ENCODE data around the gene GRIP2.

GRIP2 gene

GRCh38 chr3:14494279-14494972, 45.7 kb downstream of the GRIP2 start:
- H3K27ac ChIP-seq (ENCODE audit: extremely low read depth, low read depth, low read length) = no peak overlapping the region
- POLR2A ChIA-PET = no interaction called here
- CTCF ChIA-PET = interaction anchor here (0.9 kb wide), 1 partner anchor 55 kb away, joined by 5 read pairs; no protein-coding TSS in a partner anchor
- TF ChIP-seq ZNF596 (tag by site-specific recombination; IDR thresholded peaks at IDR 0.05) (no peak), HOXC10 (CRISPR knock-in tag; IDR thresholded peaks at IDR 0.05) (no peak)
- no peak overlapping the region for H3K4me3 ChIP-seq (ENCODE audit: low read depth, low read length)
- no peaks in the 10 kb centered on the region for H3K9me3 ChIP-seq (ENCODE audit: control insufficient read depth, insufficient read depth, low read depth, low read length)
- peaks cover 0 to 2% of the 10 kb centered on the region in 2 experiments; a peak in 1 of 3 replicates for H3K36me3 ChIP-seq (ENCODE audit: control insufficient read depth in 2 of 2, insufficient read depth in 1 of 2, low read length in 2 of 2)
- no peaks in the 10 kb centered on the region for H3K4me1 ChIP-seq (ENCODE audit: control insufficient read depth, insufficient read depth, low read length)

- Histone ChIP-seq H3K36me3 (ENCODE audit: control insufficient read depth in 2 of 2, insufficient read depth in 1 of 2, low read length in 2 of 2) (peaks cover 0 to 4% of the 10 kb centered on the region in 2 experiments; a peak in 1 of 3 replicates), H3K4me1 (ENCODE audit: control insufficient read depth, insufficient read depth, low read length) (no peaks in the 10 kb centered on the region), H3K4me3 (ENCODE audit: low read depth, low read length) (no peak overlapping the region), H3K9me3 (ENCODE audit: control insufficient read depth, insufficient read depth, low read depth, low read length) (no peaks in the 10 kb centered on the region), H3K27ac (ENCODE audit: extremely low read depth, low read depth, low read length) (no peak overlapping the region)
- CTCF ChIA-PET = interaction anchor here (1.0 kb wide), 1 partner anchor 289 kb away, joined by 3 read pairs; no protein-coding TSS in a partner anchor
- POLR2A ChIA-PET = no interaction called here
- TF ChIP-seq ZBTB6 (tag by site-specific recombination; IDR thresholded peaks at IDR 0.05) = no peak
- no peak for TF ChIP-seq ZNF248 (tag by site-specific recombination; IDR thresholded peaks at IDR 0.05)
- no peak for TF ChIP-seq ZBTB17 (tag by site-specific recombination; IDR thresholded peaks at IDR 0.05)
Observed at GRCh38 chr3:14492948-14493881, 46.9 kb downstream of the GRIP2 start.

GRCh38 chr3:14491396-14492190, 48.5 kb downstream of the GRIP2 start:
- Histone ChIP-seq H3K27ac (ENCODE audit: extremely low read depth, low read depth, low read length) (no peak overlapping the region), H3K4me3 (ENCODE audit: low read depth, low read length) (no peak overlapping the region), H3K36me3 (ENCODE audit: control insufficient read depth in 2 of 2, insufficient read depth in 1 of 2, low read length in 2 of 2) (peaks cover 0 to 4% of the 10 kb centered on the region in 2 experiments; a peak in 1 of 3 replicates), H3K4me1 (ENCODE audit: control insufficient read depth, insufficient read depth, low read length) (no peaks in the 10 kb centered on the region), H3K9me3 (ENCODE audit: control insufficient read depth, insufficient read depth, low read depth, low read length) (no peaks in the 10 kb centered on the region)
- TF ChIP-seq ZNF768 (tag by site-specific recombination; IDR thresholded peaks at IDR 0.05) = peak; percentile 75
- no peak for TF ChIP-seq ZNF777 (tag by site-specific recombination; IDR thresholded peaks at IDR 0.05; ENCODE audit: borderline replicate concordance)
- POLR2A ChIA-PET = interaction anchor here (0.7 kb wide), 1 partner anchor 13 kb away, joined by 3 read pairs; no protein-coding TSS in a partner anchor
- CTCF ChIA-PET = interaction anchor here (1.0 to 1.5 kb wide), 2 partner anchors 162 to 285 kb away, joined by 3 to 6 read pairs; no protein-coding TSS in a partner anchor

- Histone ChIP-seq H3K27ac (ENCODE audit: extremely low read depth, low read depth, low read length) (no peak overlapping the region), H3K9me3 (ENCODE audit: control insufficient read depth, insufficient read depth, low read depth, low read length) (no peaks in the 10 kb centered on the region), H3K4me1 (ENCODE audit: control insufficient read depth, insufficient read depth, low read length) (no peaks in the 10 kb centered on the region), H3K4me3 (ENCODE audit: low read depth, low read length) (no peak overlapping the region), H3K36me3 (ENCODE audit: control insufficient read depth in 2 of 2, insufficient read depth in 1 of 2, low read length in 2 of 2) (peaks cover 0 to 4% of the 10 kb centered on the region in 2 experiments; a peak in 1 of 3 replicates)
- POLR2A ChIA-PET = no interaction called here
- TF ChIP-seq ZNF132 (tag by site-specific recombination; IDR thresholded peaks at IDR 0.05; ENCODE audit: borderline replicate concordance) (no peak), SCRT2 (tag by site-specific recombination; IDR thresholded peaks at IDR 0.05) (peak; percentile 85)
- CTCF ChIA-PET = interaction anchor here (0.5 to 1.5 kb wide), 3 partner anchors 161 to 285 kb away, joined by 3 to 6 read pairs (median 6); no protein-coding TSS in a partner anchor
Observed at GRCh38 chr3:14490831-14491230, 49.3 kb downstream of the GRIP2 start.
